MCF 10A (cell line): Measurements from ENCODE around the gene ZNF790. TPM values are rescaled to one million over a fixed set of nuclear protein-coding genes. Genes with fewer than 3 reads are reported as not detected.

Experiments
- BruUV-seq: library from RNA; stranded (reverse); fragments of 400-500 nt; replicated peaks from 2 replicates; lab custom pipeline; 2021; lab: Mats Ljungman, UMichigan
- CTCF ChIA-PET: fragments of 300-600 bp; sonication (Branson Sonifier 250); formaldehyde crosslinking; extraction: SDS; loops from one replicate; lab custom pipeline; 2021; ENCODE audit warnings: antibody characterized with exemption, inconsistent platforms; lab: Yijun Ruan, JAX
- POLR2A ChIA-PET: fragments of 300-600, 350-650 bp; sonication (Branson Sonifier 250); formaldehyde crosslinking; extraction: SDS; loops from one replicate; lab custom pipeline; 2020; ENCODE audit warnings: antibody characterized with exemption, inconsistent platforms; lab: Yijun Ruan, JAX
- DNase-seq: peaks from one replicate; pipeline ENCODE4 v3.0.0-alpha.2; 2018; ENCODE audit not compliant: unreplicated experiment
- H3K27ac Mint-ChIP-seq: one replicate; pipeline ENCODE4 v1.8.0; 2022; ENCODE audit warnings: mild to moderate bottlenecking, low read depth, mixed read lengths; ENCODE audit not compliant: unreplicated experiment
- H3K27me3 Mint-ChIP-seq: one replicate; pipeline ENCODE4 v1.8.0; 2022; ENCODE audit warnings: mixed read lengths; ENCODE audit not compliant: insufficient read depth, unreplicated experiment
- H3K36me3 Mint-ChIP-seq: one replicate; pipeline ENCODE4 v1.8.0; 2022; ENCODE audit warnings: mild to moderate bottlenecking, moderate library complexity, mixed read lengths; ENCODE audit not compliant: insufficient read depth, unreplicated experiment
- H3K4me1 Mint-ChIP-seq: one replicate; pipeline ENCODE4 v1.8.0; 2022; ENCODE audit warnings: mixed read lengths; ENCODE audit not compliant: insufficient read depth, unreplicated experiment
- H3K4me3 Mint-ChIP-seq: one replicate; pipeline ENCODE4 v1.8.0; 2022; ENCODE audit warnings: mild to moderate bottlenecking, moderate library complexity, mixed read lengths; ENCODE audit not compliant: unreplicated experiment
- H3K9me3 Mint-ChIP-seq: one replicate; pipeline ENCODE4 v1.8.0; 2022; ENCODE audit warnings: mixed read lengths; ENCODE audit not compliant: unreplicated experiment
- intact Hi-C: fragments of 100-400 bp; cut with micrococcal nuclease; formaldehyde crosslinking; loops from 2 replicates; pipeline ENCODE4 v1.14.1; 2022
- total RNA-seq: library from RNA; stranded (reverse); gene quantifications from 2 replicates; pipeline ENCODE4 v1.2.3, GENCODE V29; 2022
- TF ChIP-seq, protein P1 (sequence below): fragments of 200-600 bp; IDR thresholded peaks from one replicate; pipeline ENCODE4 v1.8.0; 2022; ENCODE audit warnings: antibody characterized with exemption, mild to moderate bottlenecking; ENCODE audit not compliant: unreplicated experiment

The ZNF790 gene
- total RNA-seq, 1 experiment from 2014 or later = 8.7 TPM

GRCh38 chr19:36850559-36851442 lies 12.6 kb upstream of the ZNF790 start, which contains the start of gene ZNF345:
Gene ZNF345, plus strand, starts transcription at chr19:36850876. Its CDS starts 25,955 bp downstream, at chr19:36876831.
- POLR2A ChIA-PET = interaction anchor here (0.6 to 5.3 kb wide), 31 partner anchors 8 to 1132 kb away, joined by 3 to 115 read pairs (median 4); partner anchors contain the start of genes ZFP14, ZNF146, ZNF260 and ZNF383
- Mint-ChIP-seq H3K4me3 (no peak within 1 kb of the TSS), H3K27ac (no peak within 1 kb of the TSS), H3K27me3 (no peaks in the 10 kb centered on the region), H3K9me3 (peaks cover 22% of the 10 kb centered on the region), H3K36me3 (peaks cover 17% of the 10 kb centered on the region), H3K4me1 (no peaks in the 10 kb centered on the region)
- CTCF ChIA-PET = interaction anchor here (0.7 to 2.4 kb wide), 4 partner anchors 9 to 520 kb away, joined by 3 to 14 read pairs (median 5); partner anchors contain the start of genes ZNF527 and ZNF790
- intact Hi-C loops = loop anchor here (1.0 to 10.0 kb wide), 5 partner anchors 12 to 636 kb away; partner anchors contain the start of genes ZFP14, ZNF146, ZNF260 and ZNF565
- TSS peak; percentile 54 for BruUV-seq
- peak; percentile 91 for DNase-seq
- TF ChIP-seq, protein P1, sequence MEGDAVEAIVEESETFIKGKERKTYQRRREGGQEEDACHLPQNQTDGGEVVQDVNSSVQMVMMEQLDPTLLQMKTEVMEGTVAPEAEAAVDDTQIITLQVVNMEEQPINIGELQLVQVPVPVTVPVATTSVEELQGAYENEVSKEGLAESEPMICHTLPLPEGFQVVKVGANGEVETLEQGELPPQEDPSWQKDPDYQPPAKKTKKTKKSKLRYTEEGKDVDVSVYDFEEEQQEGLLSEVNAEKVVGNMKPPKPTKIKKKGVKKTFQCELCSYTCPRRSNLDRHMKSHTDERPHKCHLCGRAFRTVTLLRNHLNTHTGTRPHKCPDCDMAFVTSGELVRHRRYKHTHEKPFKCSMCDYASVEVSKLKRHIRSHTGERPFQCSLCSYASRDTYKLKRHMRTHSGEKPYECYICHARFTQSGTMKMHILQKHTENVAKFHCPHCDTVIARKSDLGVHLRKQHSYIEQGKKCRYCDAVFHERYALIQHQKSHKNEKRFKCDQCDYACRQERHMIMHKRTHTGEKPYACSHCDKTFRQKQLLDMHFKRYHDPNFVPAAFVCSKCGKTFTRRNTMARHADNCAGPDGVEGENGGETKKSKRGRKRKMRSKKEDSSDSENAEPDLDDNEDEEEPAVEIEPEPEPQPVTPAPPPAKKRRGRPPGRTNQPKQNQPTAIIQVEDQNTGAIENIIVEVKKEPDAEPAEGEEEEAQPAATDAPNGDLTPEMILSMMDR = no peak

- H3K9me3 Mint-ChIP-seq = peaks cover 17% of the 10 kb centered on the region
- no peak overlapping the region for H3K4me3 Mint-ChIP-seq
- no peaks in the 10 kb centered on the region for H3K4me1 Mint-ChIP-seq
- no peaks in the 10 kb centered on the region for H3K27me3 Mint-ChIP-seq
- H3K36me3 Mint-ChIP-seq = peaks cover 15% of the 10 kb centered on the region
- TF ChIP-seq, protein P1 = no peak
- ChIA-PET POLR2A (interaction anchor here (0.7 to 5.3 kb wide), 31 partner anchors 9 to 1131 kb away, joined by 3 to 115 read pairs (median 4); partner anchors contain the start of genes ZFP14, ZNF146, ZNF260 and ZNF383), CTCF (interaction anchor here (0.7 to 2.4 kb wide), 3 partner anchors 8 to 521 kb away, joined by 3 to 14 read pairs (median 7); partner anchors contain the start of genes ZNF527 and ZNF790)
- intact Hi-C loops = loop anchor here (1.0 to 10.0 kb wide), 5 partner anchors 12 to 635 kb away; partner anchors contain the start of genes ZFP14, ZNF146, ZNF260 and ZNF565
- peak; percentile 84 for DNase-seq
- no peak overlapping the region for H3K27ac Mint-ChIP-seq
- BruUV-seq = no TSS peak
These were observed 11.7 kb upstream of the ZNF790 start for GRCh38 chr19:36849701-36850558.

DNA sequence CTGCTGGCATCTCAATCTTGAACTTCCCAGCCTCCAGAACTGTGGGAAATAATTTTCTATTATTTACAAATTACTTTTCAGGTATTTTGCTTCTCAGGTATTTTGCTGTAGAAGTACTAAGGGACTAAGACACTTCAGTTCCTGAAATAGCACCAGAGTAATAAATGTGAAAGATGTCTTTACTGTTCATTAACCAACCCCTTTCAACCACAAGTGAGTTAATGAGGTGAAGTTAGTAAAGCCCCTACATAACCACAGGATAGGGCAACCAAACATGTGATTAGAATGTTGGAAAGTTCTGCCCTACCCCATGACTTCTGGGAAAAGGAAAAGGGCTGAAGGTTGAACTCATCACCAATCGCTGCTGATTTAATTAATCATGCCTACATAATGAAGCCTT lies 9.8 kb upstream of the ZNF790 start:
- intact Hi-C loops = no loop called here
- H3K4me1 Mint-ChIP-seq = no peaks in the 10 kb centered on the region
- H3K27me3 Mint-ChIP-seq = no peaks in the 10 kb centered on the region
- no peak for DNase-seq
- TF ChIP-seq, protein P1 = no peak
- H3K9me3 Mint-ChIP-seq = peaks cover 7% of the 10 kb centered on the region
- ChIA-PET POLR2A (interaction anchor here (1.6 to 5.3 kb wide), 3 partner anchors 10 to 359 kb away, joined by 8 to 115 read pairs (median 8); partner anchors contain the start of genes ZNF420, ZNF566 and ZNF790), CTCF (no interaction called here)
- H3K4me3 Mint-ChIP-seq = no peak overlapping the region
- H3K27ac Mint-ChIP-seq = no peak overlapping the region
- H3K36me3 Mint-ChIP-seq = peaks cover 6% of the 10 kb centered on the region
- BruUV-seq = no TSS peak
